ENCODE measurements around the gene SERPINA6. TPM values are rescaled to one million over a fixed set of nuclear protein-coding genes. Genes with fewer than 3 reads are reported as not detected.

Gene SERPINA6
- total and polyA plus RNA-seq, 7 donors = not detected

DNA sequence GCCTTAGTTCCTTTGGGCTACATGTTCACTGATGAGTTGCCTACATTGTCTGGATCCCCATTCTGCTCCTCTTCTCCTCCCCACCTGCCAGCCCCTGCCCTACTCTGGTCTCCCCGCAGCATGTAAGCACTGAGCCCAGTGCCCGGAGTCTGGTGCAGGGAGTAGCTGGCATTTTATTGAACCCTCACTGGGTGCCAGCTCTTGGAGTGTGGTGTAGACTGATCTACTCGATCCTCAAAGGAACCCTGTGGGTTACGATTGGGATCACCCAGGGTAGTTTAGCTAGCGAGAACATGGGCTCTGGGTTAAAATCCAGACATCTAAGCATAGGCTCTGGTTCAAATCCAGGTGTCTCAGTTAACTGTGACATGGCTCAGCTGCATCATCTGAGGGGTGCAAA is 8.3 kb upstream of the SERPINA6 start:
- no peak for DNase-seq

DNA sequence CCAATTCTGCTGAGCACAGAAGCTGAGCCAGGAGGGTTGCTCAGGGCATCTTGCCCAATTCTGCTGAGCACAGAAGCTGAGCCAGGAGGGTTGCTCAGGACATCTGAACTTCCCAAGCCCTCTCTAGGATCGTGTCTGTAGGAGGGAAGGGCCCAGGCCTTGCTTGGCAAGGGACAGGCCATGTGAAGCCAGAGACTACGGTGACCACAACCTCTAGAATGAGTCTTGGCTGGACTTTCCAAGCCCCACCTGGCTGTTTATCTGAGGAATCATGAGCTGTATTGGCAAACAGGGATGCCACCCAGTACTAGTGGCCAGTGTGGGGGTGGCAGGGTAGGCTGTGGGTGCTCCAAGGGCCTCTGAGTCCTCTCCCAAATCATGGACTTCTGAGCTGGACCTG is 7.7 kb upstream of the SERPINA6 start:
- intact Hi-C loops (cut with DNase I) = no loop called here
- 10 to 32% (median 16%) methylated on average over 2 of the region's 2 CpGs for WGBS, 3 donors
- ATAC-seq = no peak

More for the DNA sequence above, 8.3 kb upstream of the SERPINA6 start:
- 89 to 90% (median 90%) methylated on average over 5 of the region's 5 CpGs for WGBS, 3 donors
- Histone ChIP-seq H3K27me3 (ENCODE audit: insufficient read depth in 3 of 3, low read length in 2 of 3) (no peaks in the 10 kb centered on the region), H3K9me3 (no peaks in the 10 kb centered on the region), H3K27ac (no peak overlapping the region), H3K36me3 (ENCODE audit: insufficient read depth in 1 of 2, low read depth in 1 of 2) (no peaks in the 10 kb centered on the region), H3K4me3 (no peak overlapping the region), H3K4me1 (no peaks in the 10 kb centered on the region)
- ATAC-seq = no peak
- TF ChIP-seq, protein P1, sequence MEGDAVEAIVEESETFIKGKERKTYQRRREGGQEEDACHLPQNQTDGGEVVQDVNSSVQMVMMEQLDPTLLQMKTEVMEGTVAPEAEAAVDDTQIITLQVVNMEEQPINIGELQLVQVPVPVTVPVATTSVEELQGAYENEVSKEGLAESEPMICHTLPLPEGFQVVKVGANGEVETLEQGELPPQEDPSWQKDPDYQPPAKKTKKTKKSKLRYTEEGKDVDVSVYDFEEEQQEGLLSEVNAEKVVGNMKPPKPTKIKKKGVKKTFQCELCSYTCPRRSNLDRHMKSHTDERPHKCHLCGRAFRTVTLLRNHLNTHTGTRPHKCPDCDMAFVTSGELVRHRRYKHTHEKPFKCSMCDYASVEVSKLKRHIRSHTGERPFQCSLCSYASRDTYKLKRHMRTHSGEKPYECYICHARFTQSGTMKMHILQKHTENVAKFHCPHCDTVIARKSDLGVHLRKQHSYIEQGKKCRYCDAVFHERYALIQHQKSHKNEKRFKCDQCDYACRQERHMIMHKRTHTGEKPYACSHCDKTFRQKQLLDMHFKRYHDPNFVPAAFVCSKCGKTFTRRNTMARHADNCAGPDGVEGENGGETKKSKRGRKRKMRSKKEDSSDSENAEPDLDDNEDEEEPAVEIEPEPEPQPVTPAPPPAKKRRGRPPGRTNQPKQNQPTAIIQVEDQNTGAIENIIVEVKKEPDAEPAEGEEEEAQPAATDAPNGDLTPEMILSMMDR (IDR thresholded peaks at IDR 0.05) = no peak
- intact Hi-C loops (cut with DNase I) = no loop called here

GRCh38 chr14:94330432-94330831 is 7.3 kb upstream of the SERPINA6 start:
- ATAC-seq = no peak
- intact Hi-C loops (cut with DNase I) = no loop called here

More for the DNA sequence above, 7.7 kb upstream of the SERPINA6 start:
- Histone ChIP-seq H3K27ac (no peak overlapping the region), H3K27me3 (ENCODE audit: insufficient read depth in 3 of 3, low read length in 2 of 3) (no peaks in the 10 kb centered on the region), H3K36me3 (ENCODE audit: insufficient read depth in 1 of 2, low read depth in 1 of 2) (no peaks in the 10 kb centered on the region), H3K9me3 (no peaks in the 10 kb centered on the region), H3K4me3 (no peak overlapping the region), H3K4me1 (no peaks in the 10 kb centered on the region)
- DNase-seq = no peak
- TF ChIP-seq, protein P1 (IDR thresholded peaks at IDR 0.05) = no peak

GRCh38 chr14:94329857-94330256 is 6.7 kb upstream of the SERPINA6 start:
- no peaks in the 10 kb centered on the region for H3K27me3 ChIP-seq (ENCODE audit: insufficient read depth in 3 of 3, low read length in 2 of 3)
- H3K36me3 ChIP-seq (ENCODE audit: insufficient read depth in 1 of 2, low read depth in 1 of 2) = no peaks in the 10 kb centered on the region
- H3K4me3 ChIP-seq = no peak overlapping the region
- intact Hi-C loops (cut with DNase I) = no loop called here
- H3K9me3 ChIP-seq = no peaks in the 10 kb centered on the region
- ATAC-seq (no peak), DNase-seq (no peak)
- 83 to 86% (median 85%) methylated on average over 4 of the region's 4 CpGs for WGBS, 3 donors
- TF ChIP-seq, protein P1 (IDR thresholded peaks at IDR 0.05) = no peak
- no peaks in the 10 kb centered on the region for H3K4me1 ChIP-seq
- H3K27ac ChIP-seq = no peak overlapping the region

More at GRCh38 chr14:94330432-94330831, 7.3 kb upstream of the SERPINA6 start:
- Histone ChIP-seq H3K9me3 (no peaks in the 10 kb centered on the region), H3K27ac (no peak overlapping the region), H3K4me1 (no peaks in the 10 kb centered on the region), H3K4me3 (no peak overlapping the region), H3K36me3 (ENCODE audit: insufficient read depth in 1 of 2, low read depth in 1 of 2) (no peaks in the 10 kb centered on the region), H3K27me3 (ENCODE audit: insufficient read depth in 3 of 3, low read length in 2 of 3) (no peaks in the 10 kb centered on the region)
- DNase-seq = no peak
- TF ChIP-seq, protein P1 (IDR thresholded peaks at IDR 0.05) = no peak
- 61 to 77% (median 62%) methylated on average over 3 of the region's 3 CpGs for WGBS, 3 donors

- WGBS, 3 donors = 77 to 94% (median 91%) methylated on average over 2 of the region's 2 CpGs
- TF ChIP-seq, protein P1 (IDR thresholded peaks at IDR 0.05) = no peak
Observed at GRCh38 chr14:94328196-94328595, 5.1 kb upstream of the SERPINA6 start.

More at GRCh38 chr14:94328196-94328595, 5.1 kb upstream of the SERPINA6 start:
- H3K27me3 ChIP-seq (ENCODE audit: insufficient read depth in 3 of 3, low read length in 2 of 3) = peaks cover 0 to 1% (median 0%) of the 10 kb centered on the region in 3 donors
- DNase-seq (no peak), ATAC-seq (no peak)
- H3K4me1 ChIP-seq = no peaks in the 10 kb centered on the region
- intact Hi-C loops (cut with DNase I) = no loop called here
- no peak overlapping the region for H3K4me3 ChIP-seq
- no peak overlapping the region for H3K27ac ChIP-seq
- no peaks in the 10 kb centered on the region for H3K9me3 ChIP-seq
- H3K36me3 ChIP-seq (ENCODE audit: insufficient read depth in 1 of 2, low read depth in 1 of 2) = no peaks in the 10 kb centered on the region
